Right forelimb (tissue), 1 donor: Measurements from ENCODE around the gene AP4M1.
"Not testable (repeated sequence)": the region's sequence is repeated elsewhere in the genome, so short reads cannot be mapped to it uniquely, and the experiment has no call there.

Experiments used
- DNase-seq: peaks from one replicate; pipeline ENCODE4 v3.0.0-alpha.2; 2018

AP4M1 gene

GRCh38 chr7:100109521-100110163 is 8.2 kb downstream of the AP4M1 start:
- no peak for DNase-seq

GRCh38 chr7:100111156-100111555 is 9.7 kb downstream of the AP4M1 start:
- DNase-seq: no peak

- no peak for DNase-seq
These were observed 10.5 kb downstream of the AP4M1 start for GRCh38 chr7:100111914-100112313.

- DNase-seq: no peak
These were observed 13.6 kb downstream of the AP4M1 start for GRCh38 chr7:100115026-100115425.

GRCh38 chr7:100118388-100119071 is 17.1 kb downstream of the AP4M1 start:
- DNase-seq: no peak

- DNase-seq: peak; percentile 96
These were observed 17.9 kb downstream of the AP4M1 start, which contains the start of the genes CNPY4 and TAF6 for GRCh38 chr7:100119072-100119969. Gene CNPY4, plus strand, starts transcription at chr7:100119634. Its CDS starts 111 bp downstream, at chr7:100119745. Gene TAF6, minus strand, starts transcription at chr7:100119358. Its CDS starts 5,149 bp downstream, at chr7:100114209.

- peak; percentile 87 for DNase-seq
These were observed 18.7 kb downstream of the AP4M1 start for GRCh38 chr7:100119970-100120732.

GRCh38 chr7:100120733-100121036 is 19.2 kb downstream of the AP4M1 start:
- DNase-seq: no peak

- DNase-seq: no peak
These were observed 20.6 kb downstream of the AP4M1 start for GRCh38 chr7:100122067-100122466.

GRCh38 chr7:100122568-100122967 is 21.1 kb downstream of the AP4M1 start:
- no peak for DNase-seq

GRCh38 chr7:100124301-100125230 is 23.1 kb downstream of the AP4M1 start:
- no peak for DNase-seq

GRCh38 chr7:100126239-100126930 is 24.9 kb downstream of the AP4M1 start:
- DNase-seq: no peak

GRCh38 chr7:100126931-100127865 is 25.8 kb downstream of the AP4M1 start, which contains the start of gene MBLAC1:
Gene MBLAC1, plus strand, starts transcription at chr7:100126967. Its CDS starts 429 bp downstream, at chr7:100127396.
- DNase-seq: peak; percentile 95

- peak; percentile 54 for DNase-seq
These were observed 26.6 kb downstream of the AP4M1 start for GRCh38 chr7:100127866-100128636.

- no peak for DNase-seq
These were observed 27.2 kb downstream of the AP4M1 start for GRCh38 chr7:100128637-100128963.

- DNase-seq: not testable (repeated sequence)
These were observed 28.8 kb downstream of the AP4M1 start for GRCh38 chr7:100130220-100130607.

- DNase-seq: peak; percentile 88
These were observed 29.4 kb downstream of the AP4M1 start for GRCh38 chr7:100130608-100131453.

- DNase-seq: no peak
These were observed 30.7 kb downstream of the AP4M1 start for GRCh38 chr7:100132126-100132525.
